Activated CD8-positive, alpha-beta T cell treated with anti-CD3 and anti-CD28 coated beads for 36 hours (primary cell): ENCODE results near the gene TSPO2. TPM values are rescaled to one million over a fixed set of nuclear protein-coding genes. Genes with fewer than 3 reads are reported as not detected.

Experiments used
- ATAC-seq: fragments of 200-7000 bp; cut with Tn5 transposase; one replicate; pipeline ENCODE4 v1.10.0; 2021; ENCODE audit warnings: mild to moderate bottlenecking, moderate library complexity
- CTCF ChIA-PET: fragments of 350-600 bp; sonication (Branson Sonifier 250); formaldehyde crosslinking; loops from one replicate; lab custom pipeline; 2021; ENCODE audit warnings: antibody characterized with exemption; lab: Charles Lee
- POLR2A ChIA-PET: fragments of 350-600 bp; sonication (Branson Sonifier 250); formaldehyde crosslinking; loops from one replicate; lab custom pipeline; 2021; ENCODE audit warnings: antibody characterized with exemption; lab: Charles Lee
- DNase-seq: peaks from one replicate; pipeline ENCODE4 v3.0.0-alpha.2; 2020
- H3K27ac Mint-ChIP-seq: one replicate; pipeline ENCODE4 v1.8.0; 2021; ENCODE audit warnings: mild to moderate bottlenecking, mixed read lengths
- H3K27me3 Mint-ChIP-seq: one replicate; pipeline ENCODE4 v1.8.0; 2021; ENCODE audit warnings: mixed read lengths
- H3K36me3 Mint-ChIP-seq: one replicate; pipeline ENCODE4 v1.8.0; 2021; ENCODE audit warnings: low read depth, mixed read lengths
- H3K4me1 Mint-ChIP-seq: one replicate; pipeline ENCODE4 v1.8.0; 2021; ENCODE audit warnings: low read depth, mixed read lengths
- H3K4me3 Mint-ChIP-seq: one replicate; pipeline ENCODE4 v1.8.0; 2021; ENCODE audit warnings: mild to moderate bottlenecking, moderate library complexity, mixed read lengths
- H3K9me3 Mint-ChIP-seq: one replicate; pipeline ENCODE4 v1.8.0; 2021; ENCODE audit warnings: mixed read lengths
- intact Hi-C: fragments of 100-400 bp; cut with micrococcal nuclease; formaldehyde crosslinking; loops from one replicate; pipeline ENCODE4 v1.10.0; 2022
- total RNA-seq, 2 experiments: library from RNA; stranded (reverse); gene quantifications; one replicate each; pipeline ENCODE4 v1.2.3, GENCODE V29; 2021
- TF ChIP-seq, protein P1 (sequence below): fragments of 200-600 bp; IDR thresholded peaks from one replicate; pipeline ENCODE4 v1.8.0; 2022; ENCODE audit warnings: antibody characterized with exemption, mild to moderate bottlenecking

The TSPO2 gene
- total RNA-seq, 2 experiments from 2014 or later: not detected

DNA sequence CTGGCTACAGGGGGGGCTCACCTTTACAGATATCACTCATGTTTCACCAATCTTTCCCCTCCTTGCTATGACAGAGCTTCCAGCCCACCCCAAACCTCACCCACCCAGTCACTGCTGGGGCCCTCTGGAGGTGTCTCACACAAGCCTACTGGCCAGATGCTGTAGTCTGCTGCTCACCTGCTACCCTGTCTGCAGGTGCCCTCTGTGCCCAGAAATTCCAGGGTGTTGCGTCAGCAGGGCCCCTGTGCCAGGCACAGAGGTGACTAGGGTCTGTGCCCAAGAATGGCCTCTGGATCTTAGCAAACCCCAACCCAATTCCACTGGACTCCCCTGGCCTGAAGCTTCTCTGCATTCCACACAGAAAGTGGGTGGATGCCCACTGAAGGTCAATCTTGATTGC is 24.6 kb upstream of the TSPO2 start:
- no peak overlapping the region for H3K4me3 Mint-ChIP-seq
- POLR2A ChIA-PET: interaction anchor here (1.6 kb wide), 1 partner anchor 13 kb away, joined by 4 read pairs; no protein-coding TSS in a partner anchor
- H3K27ac Mint-ChIP-seq: no peak overlapping the region
- CTCF ChIA-PET: interaction anchor here (1.0 to 4.1 kb wide), 2 partner anchors 9 to 10 kb away, joined by 4 to 36 read pairs; no protein-coding TSS in a partner anchor
- no peak for ATAC-seq
- TF ChIP-seq, protein P1, sequence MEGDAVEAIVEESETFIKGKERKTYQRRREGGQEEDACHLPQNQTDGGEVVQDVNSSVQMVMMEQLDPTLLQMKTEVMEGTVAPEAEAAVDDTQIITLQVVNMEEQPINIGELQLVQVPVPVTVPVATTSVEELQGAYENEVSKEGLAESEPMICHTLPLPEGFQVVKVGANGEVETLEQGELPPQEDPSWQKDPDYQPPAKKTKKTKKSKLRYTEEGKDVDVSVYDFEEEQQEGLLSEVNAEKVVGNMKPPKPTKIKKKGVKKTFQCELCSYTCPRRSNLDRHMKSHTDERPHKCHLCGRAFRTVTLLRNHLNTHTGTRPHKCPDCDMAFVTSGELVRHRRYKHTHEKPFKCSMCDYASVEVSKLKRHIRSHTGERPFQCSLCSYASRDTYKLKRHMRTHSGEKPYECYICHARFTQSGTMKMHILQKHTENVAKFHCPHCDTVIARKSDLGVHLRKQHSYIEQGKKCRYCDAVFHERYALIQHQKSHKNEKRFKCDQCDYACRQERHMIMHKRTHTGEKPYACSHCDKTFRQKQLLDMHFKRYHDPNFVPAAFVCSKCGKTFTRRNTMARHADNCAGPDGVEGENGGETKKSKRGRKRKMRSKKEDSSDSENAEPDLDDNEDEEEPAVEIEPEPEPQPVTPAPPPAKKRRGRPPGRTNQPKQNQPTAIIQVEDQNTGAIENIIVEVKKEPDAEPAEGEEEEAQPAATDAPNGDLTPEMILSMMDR: no peak
- H3K9me3 Mint-ChIP-seq: no peaks in the 10 kb centered on the region
- no peak for DNase-seq
- no peaks in the 10 kb centered on the region for H3K27me3 Mint-ChIP-seq
- H3K4me1 Mint-ChIP-seq: no peaks in the 10 kb centered on the region
- intact Hi-C loops: no loop called here
- H3K36me3 Mint-ChIP-seq: no peaks in the 10 kb centered on the region

DNA sequence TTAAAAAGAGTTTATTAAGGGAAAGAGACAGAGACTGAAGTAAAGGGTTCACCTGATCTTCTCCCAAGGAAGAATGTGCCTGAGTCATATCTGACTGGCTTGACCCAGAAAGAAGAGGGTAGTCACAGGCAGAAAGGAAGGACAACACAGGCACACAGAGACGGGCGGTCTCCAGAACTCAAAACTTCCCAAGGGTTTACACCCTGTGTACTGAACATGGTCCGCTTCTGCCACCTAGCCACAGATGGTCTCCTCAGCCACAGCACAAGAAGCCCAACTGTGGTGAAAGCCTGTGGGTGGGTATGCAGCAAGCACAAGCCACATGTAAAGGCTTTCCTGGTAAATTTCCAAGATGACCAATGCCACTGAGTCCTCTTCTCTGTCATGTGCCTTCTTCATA is 20.4 kb upstream of the TSPO2 start:
- intact Hi-C loops: no loop called here
- Mint-ChIP-seq H3K27ac (no peak overlapping the region), H3K36me3 (no peaks in the 10 kb centered on the region), H3K4me1 (no peaks in the 10 kb centered on the region), H3K4me3 (no peak overlapping the region), H3K9me3 (no peaks in the 10 kb centered on the region), H3K27me3 (no peaks in the 10 kb centered on the region)
- TF ChIP-seq, protein P1: no peak
- ChIA-PET CTCF (interaction anchor here (2.2 kb wide), 1 partner anchor 17 kb away, joined by 6 read pairs; no protein-coding TSS in a partner anchor), POLR2A (no interaction called here)
- no peak for ATAC-seq
- DNase-seq: no peak

DNA sequence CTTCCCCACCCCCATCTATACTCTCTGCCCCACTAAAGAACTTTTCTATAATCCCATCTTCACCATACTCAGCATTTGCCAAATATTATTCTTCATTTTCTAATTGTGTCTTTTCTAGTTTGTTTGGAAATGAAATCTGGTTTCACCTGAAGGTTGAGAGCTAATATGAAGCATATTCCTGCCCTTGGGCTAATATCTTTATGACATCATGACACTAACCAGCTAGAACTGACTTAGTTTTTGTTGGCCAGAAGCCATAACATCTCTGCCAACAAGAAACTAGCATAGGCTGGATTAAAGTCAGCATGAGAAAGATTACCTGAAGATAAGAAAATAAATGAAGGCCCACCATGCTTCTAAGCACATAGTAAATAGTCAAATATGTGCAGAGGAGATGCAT is 20.0 kb upstream of the TSPO2 start:
- H3K27ac Mint-ChIP-seq: no peak overlapping the region
- TF ChIP-seq, protein P1: no peak
- H3K4me3 Mint-ChIP-seq: no peak overlapping the region
- CTCF ChIA-PET: interaction anchor here (2.2 kb wide), 1 partner anchor 18 kb away, joined by 6 read pairs; no protein-coding TSS in a partner anchor
- no peaks in the 10 kb centered on the region for H3K36me3 Mint-ChIP-seq
- ATAC-seq: no peak
- no peaks in the 10 kb centered on the region for H3K9me3 Mint-ChIP-seq
- POLR2A ChIA-PET: no interaction called here
- H3K4me1 Mint-ChIP-seq: peaks cover 3% of the 10 kb centered on the region
- no peak for DNase-seq
- no peaks in the 10 kb centered on the region for H3K27me3 Mint-ChIP-seq
- intact Hi-C loops: no loop called here

DNA sequence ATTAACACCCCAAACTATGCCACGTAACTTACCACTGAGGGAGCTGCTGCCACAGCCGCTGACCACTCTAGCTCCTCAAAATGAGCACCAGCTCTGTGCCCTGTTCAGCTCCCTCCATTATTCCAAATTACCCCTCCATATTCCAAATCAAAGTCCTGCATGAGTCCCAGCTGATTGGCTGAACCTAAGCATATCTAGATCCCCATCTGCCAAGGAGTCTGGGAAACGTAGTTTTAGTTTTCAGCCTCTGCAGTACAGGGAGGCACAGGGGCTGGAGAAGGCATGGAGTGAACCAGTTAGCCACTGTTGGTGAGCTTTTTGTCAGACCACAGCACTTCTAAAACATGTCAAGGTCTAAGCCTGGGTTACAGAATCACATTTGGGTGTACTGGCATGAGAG is 19.2 kb upstream of the TSPO2 start:
- no peak for ATAC-seq
- intact Hi-C loops: no loop called here
- no peak for DNase-seq
- no peaks in the 10 kb centered on the region for H3K9me3 Mint-ChIP-seq
- H3K4me1 Mint-ChIP-seq: peaks cover 10% of the 10 kb centered on the region
- H3K27ac Mint-ChIP-seq: no peak overlapping the region
- TF ChIP-seq, protein P1: no peak
- CTCF ChIA-PET: interaction anchor here (2.2 to 2.9 kb wide), 2 partner anchors 16 to 18 kb away, joined by 6 to 10 read pairs; partner anchors contain the start of gene UNC5CL
- H3K36me3 Mint-ChIP-seq: no peaks in the 10 kb centered on the region
- H3K27me3 Mint-ChIP-seq: no peaks in the 10 kb centered on the region
- POLR2A ChIA-PET: no interaction called here
- no peak overlapping the region for H3K4me3 Mint-ChIP-seq

DNA sequence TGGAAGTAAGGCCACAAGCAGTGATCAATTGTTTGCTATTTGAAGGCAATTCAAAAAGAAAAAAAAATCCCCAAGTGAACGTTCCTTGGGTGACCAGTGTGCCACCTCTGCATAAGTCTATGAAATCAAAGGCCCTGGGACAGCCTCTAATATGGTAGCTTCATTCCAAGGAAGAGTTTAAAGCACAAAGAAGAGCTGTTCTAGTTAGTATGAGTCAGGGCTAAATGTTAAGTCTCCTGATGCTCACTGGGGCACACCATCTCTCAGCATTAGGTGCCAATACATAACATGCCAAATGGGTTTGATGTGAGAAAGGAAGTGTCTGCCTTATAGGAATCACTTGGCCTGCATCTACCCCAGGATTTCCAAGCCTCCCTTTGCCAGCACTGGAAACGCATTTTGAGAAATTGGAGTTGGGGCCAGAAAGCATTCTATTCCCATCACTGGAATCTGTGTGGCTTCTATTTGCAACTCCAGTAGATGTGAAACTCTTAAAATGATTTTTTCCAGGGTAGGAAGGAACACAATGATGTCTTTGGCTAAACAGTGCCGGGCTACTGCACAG is 16.2 kb upstream of the TSPO2 start:
- POLR2A ChIA-PET: interaction anchor here (0.6 kb wide), 1 partner anchor 260 kb away, joined by 3 read pairs; no protein-coding TSS in a partner anchor
- Mint-ChIP-seq H3K4me1 (peaks cover 18% of the 10 kb centered on the region), H3K27ac (no peak overlapping the region), H3K9me3 (no peaks in the 10 kb centered on the region), H3K4me3 (no peak overlapping the region), H3K27me3 (no peaks in the 10 kb centered on the region), H3K36me3 (no peaks in the 10 kb centered on the region)
- DNase-seq (no peak), ATAC-seq (no peak)
- CTCF ChIA-PET: interaction anchor here (1.0 to 5.8 kb wide), 10 partner anchors 8 to 46 kb away, joined by 3 to 48 read pairs (median 9); partner anchors contain the start of genes NFYA, OARD1, TSPO2 and UNC5CL
- TF ChIP-seq, protein P1: no peak
- intact Hi-C loops: no loop called here
